IMR-90 (cell line): ENCODE results near the gene MOG. TPM values are rescaled to one million over a fixed set of nuclear protein-coding genes. Genes with fewer than 3 reads are reported as not detected.

Experiments
- ATAC-seq: fragments of 200-7000 bp; cut with Tn5 transposase; 2 replicates; pipeline ENCODE4 v1.9.1; 2020; ENCODE audit warnings: low read depth, mild to moderate bottlenecking, moderate library complexity
- BruUV-seq: library from RNA; stranded (reverse); fragments of 400-500 nt; replicated peaks from 2 replicates; lab custom pipeline; 2021; lab: Mats Ljungman, UMichigan
- CTCF ChIA-PET: fragments of 300-600 bp; formaldehyde crosslinking; extraction: SDS; loops from one replicate; lab custom pipeline; 2021; ENCODE audit warnings: antibody characterized with exemption; lab: Yijun Ruan, JAX
- POLR2A ChIA-PET: fragments of 300-600 bp; sonication (Branson Sonifier 250); formaldehyde crosslinking; loops from one replicate; lab custom pipeline; 2022; ENCODE audit warnings: antibody characterized with exemption; ENCODE audit not compliant: unreplicated experiment; lab: Charles Lee
- DNase-seq: peaks from one replicate; pipeline ENCODE4 v3.0.0; 2013
- H2AFZ ChIP-seq: replicated peaks from 2 replicates; pipeline ENCODE3; 2013; ENCODE audit warnings: low read length, mild to moderate bottlenecking; ENCODE audit not compliant: poor library complexity
- H2AK5ac ChIP-seq: 2 replicates; pipeline ENCODE4 v1.6.1; 2013; ENCODE audit warnings: low read depth, low read length, inconsistent platforms
- H2AK9ac ChIP-seq: replicated peaks from 2 replicates; pipeline ENCODE3; 2013; ENCODE audit warnings: mild to moderate bottlenecking, low read depth, low read length, moderate library complexity; ENCODE audit not compliant: poor library complexity
- H2BK120ac ChIP-seq: 2 replicates; pipeline ENCODE4 v1.6.1; 2013; ENCODE audit warnings: low read depth, low read length, inconsistent platforms
- H2BK15ac ChIP-seq: 3 replicates; pipeline ENCODE4 v1.6.1; 2013; ENCODE audit warnings: low read depth, low read length, inconsistent platforms
- H2BK20ac ChIP-seq: 2 replicates; pipeline ENCODE4 v1.6.1; 2013; ENCODE audit warnings: low read depth, mild to moderate bottlenecking, inconsistent platforms, low read length, moderate library complexity
- H2BK5ac ChIP-seq: 2 replicates; pipeline ENCODE4 v1.6.1; 2013; ENCODE audit warnings: mild to moderate bottlenecking, low read depth, low read length, inconsistent platforms; ENCODE audit not compliant: poor library complexity, severe bottlenecking
- H3K14ac ChIP-seq: replicated peaks from 2 replicates; pipeline ENCODE4 v1.6.1; 2013; ENCODE audit warnings: low read depth, low read length, inconsistent platforms
- H3K18ac ChIP-seq: 2 replicates; pipeline ENCODE4 v1.6.1; 2013; ENCODE audit warnings: low read depth, low read length, control low read depth
- H3K23ac ChIP-seq: 2 replicates; pipeline ENCODE4 v1.6.1; 2013; ENCODE audit warnings: low read depth, low read length, inconsistent platforms
- H3K27ac ChIP-seq: 2 replicates; pipeline ENCODE4 v1.5.1; 2013; ENCODE audit warnings: mild to moderate bottlenecking, control low read depth, low read length; ENCODE audit not compliant: insufficient read depth
- H3K27me3 ChIP-seq: 2 replicates; pipeline ENCODE4 v1.6.1; 2013; ENCODE audit warnings: low read length; ENCODE audit not compliant: control insufficient read depth, insufficient read depth
- H3K36me3 ChIP-seq: 2 replicates; pipeline ENCODE4 v1.6.1; 2013; ENCODE audit warnings: low read length, mixed read lengths; ENCODE audit not compliant: control insufficient read depth, insufficient read depth
- H3K4ac ChIP-seq: 2 replicates; pipeline ENCODE4 v1.6.1; 2013; ENCODE audit warnings: low read depth, low read length, inconsistent platforms
- H3K4me1 ChIP-seq: 2 replicates; pipeline ENCODE4 v1.6.1; 2013; ENCODE audit warnings: low read length, mixed read lengths; ENCODE audit not compliant: control insufficient read depth, insufficient read depth
- H3K4me2 ChIP-seq: 2 replicates; pipeline ENCODE4 v1.6.1; 2013; ENCODE audit warnings: low read depth, mild to moderate bottlenecking, control low read depth, low read length, moderate library complexity
- H3K4me3 ChIP-seq: 2 replicates; pipeline ENCODE4 v1.5.1; 2013; ENCODE audit warnings: low read depth, mild to moderate bottlenecking, control low read depth, low read length, moderate library complexity; ENCODE audit not compliant: insufficient read depth
- H3K56ac ChIP-seq: 2 replicates; pipeline ENCODE4 v1.6.1; 2013; ENCODE audit warnings: low read length, inconsistent platforms; ENCODE audit not compliant: insufficient read depth; ENCODE audit errors: extremely low read depth
- H3K79me1 ChIP-seq, 2 experiments: 2 replicates each; pipeline ENCODE4 v1.6.1; 2013; ENCODE audit warnings: low read length in 2 of 2, inconsistent platforms in 1 of 2, low read depth in 1 of 2
- H3K9ac ChIP-seq: 2 replicates; pipeline ENCODE4 v1.6.1; 2013; ENCODE audit warnings: low read depth, low read length, control low read depth
- H3K9me1 ChIP-seq: 2 replicates; pipeline ENCODE4 v1.6.1; 2013; ENCODE audit warnings: low read length, inconsistent platforms; ENCODE audit not compliant: insufficient read depth
- H3K9me3 ChIP-seq: 2 replicates; pipeline ENCODE4 v1.6.1; 2013; ENCODE audit warnings: low read length; ENCODE audit not compliant: control insufficient read depth, insufficient read depth
- H4K20me1 ChIP-seq: 2 replicates; pipeline ENCODE4 v1.6.1; 2013; ENCODE audit warnings: low read length, inconsistent platforms; ENCODE audit not compliant: insufficient read depth
- H4K5ac ChIP-seq: 2 replicates; pipeline ENCODE4 v1.6.1; 2013; ENCODE audit warnings: mild to moderate bottlenecking, low read depth, low read length, control low read depth
- H4K8ac ChIP-seq, 2 experiments: 2 replicates each; pipeline ENCODE4 v1.6.1; 2013; ENCODE audit warnings: low read depth in 2 of 2, low read length in 2 of 2, control low read depth in 1 of 2, inconsistent platforms in 1 of 2
- H4K91ac ChIP-seq: 2 replicates; pipeline ENCODE4 v1.6.1; 2013; ENCODE audit warnings: low read depth, low read length, inconsistent platforms; ENCODE audit not compliant: insufficient read depth
- MAZ ChIP-seq: IDR thresholded peaks from 2 replicates; pipeline ENCODE4 v1.6.1; 2012; ENCODE audit warnings: low read depth, mild to moderate bottlenecking, low read length, improper control_type of control experiment, moderate library complexity, borderline replicate concordance
- WGBS, 2 experiments: methylation state at CpG; one replicate each; pipeline versions ENCODE4 v1.1.5 to v1.1.7; 2013; ENCODE audit warnings: missing lambda C conversion rate in 2 of 2; ENCODE audit not compliant: insufficient read length in 1 of 2; ENCODE audit errors: extremely low coverage in 2 of 2; 5-methylcytosine and 5-hydroxymethylcytosine counted together
- dilution Hi-C: fragments of 300-500 bp; cut with HindIII; formaldehyde crosslinking; loops from one replicate; pipeline ENCODE4 v1.14.3; 2018; ENCODE audit warnings: low sequenced_read_pairs; ENCODE audit not compliant: unreplicated experiment
- in situ Hi-C: fragments of 300-500 bp; cut with MboI; formaldehyde crosslinking; loops from 3 replicates; pipeline ENCODE4 v1.14.3; 2019; ENCODE audit warnings: low sequenced_read_pairs, inconsistent platforms, mixed read lengths
- intact Hi-C: fragments of 100-400 bp; cut with micrococcal nuclease; formaldehyde crosslinking; loops from 2 replicates; pipeline ENCODE4 v1.10.0; 2022
- polyA plus RNA-seq, 3 experiments: library from polyadenylated mRNA; depleted of rRNA; stranded (reverse); fragments of >200 nt; gene quantifications; 2 replicates each; pipeline ENCODE4 v1.2.3, GENCODE V29; 2012; ENCODE audit warnings: low replicate concordance in 1 of 3
- total RNA-seq: library from RNA; depleted of rRNA; stranded (reverse); fragments of >200 nt; gene quantifications from 2 replicates; pipeline ENCODE4 v1.2.3, GENCODE V29; 2012

Gene MOG
- total and polyA plus RNA-seq, 2 of the 4 experiments (the other 2 are of a cell fraction), result not detected

GRCh38 chr6:29694637-29695036 lies 37.7 kb downstream of the MOG start:
- Histone ChIP-seq H3K36me3 (no peaks in the 10 kb centered on the region), H2AFZ (no peak overlapping the region), H3K79me1 (no peaks in the 10 kb centered on the region), H3K56ac (no peak overlapping the region), H2BK15ac (no peak overlapping the region), H2BK5ac (no peak overlapping the region), H3K27ac (no peak overlapping the region), H3K9ac (no peak overlapping the region), H2BK120ac (no peak overlapping the region), H3K23ac (no peak overlapping the region), H3K4me2 (no peak overlapping the region), H3K14ac (no peak overlapping the region), H2BK20ac (no peak overlapping the region), H3K4me3 (no peak overlapping the region), H4K8ac (no peak overlapping the region), H4K91ac (no peak overlapping the region), H3K9me3 (peaks cover 2% of the 10 kb centered on the region; the same call in 1 of the 2 replicates), H3K18ac (no peak overlapping the region), H3K4me1 (no peaks in the 10 kb centered on the region), H4K20me1 (no peaks in the 10 kb centered on the region), H3K4ac (no peak overlapping the region), H4K5ac (no peak overlapping the region), H3K27me3 (no peaks in the 10 kb centered on the region), H2AK5ac (no peak overlapping the region), H2AK9ac (no peak overlapping the region), H3K9me1 (no peaks in the 10 kb centered on the region)
- POLR2A ChIA-PET, result no interaction called here
- 28% methylated on average over 2 of the region's 3 CpGs; no CpG with 5 or more reads in 1 of the 2 experiments for WGBS, 2 experiments
- no peak for DNase-seq
- BruUV-seq, result no TSS peak
- intact Hi-C loops (no loop called here), in situ Hi-C loops (no loop called here), dilution Hi-C loops (no loop called here)
- no peak for TF ChIP-seq MAZ
- CTCF ChIA-PET, result no interaction called here
- ATAC-seq, result no peak
